HG03095 (cell line): Measurements from ENCODE around the gene SYCE3.
"Not testable (repeated sequence)": the region's sequence is repeated elsewhere in the genome, so short reads cannot be mapped to it uniquely, and the experiment has no call there.

Experiments used
- ATAC-seq: cut with Tn5 transposase; IDR thresholded peaks from one replicate; pipeline ENCODE4 v1.9.1; 2021; ENCODE audit warnings: moderate library complexity; ENCODE audit not compliant: unreplicated experiment

SYCE3 gene

GRCh38 chr22:50551160-50551752 lies 11.5 kb downstream of the SYCE3 start:
- ATAC-seq: no peak

- no peak for ATAC-seq
Observed at GRCh38 chr22:50550395-50550794, 12.3 kb downstream of the SYCE3 start.

- no peak for ATAC-seq
Observed at GRCh38 chr22:50548921-50549790, 13.6 kb downstream of the SYCE3 start.

- ATAC-seq: no peak
Observed at GRCh38 chr22:50548040-50548920, 14.4 kb downstream of the SYCE3 start.

- no peak for ATAC-seq
Observed at GRCh38 chr22:50547263-50547985, 15.3 kb downstream of the SYCE3 start.

GRCh38 chr22:50546326-50547262 lies 16.1 kb downstream of the SYCE3 start:
- no peak for ATAC-seq

- no peak for ATAC-seq
Observed at GRCh38 chr22:50545522-50546325, 17.0 kb downstream of the SYCE3 start, which contains the start of gene KLHDC7B. KLHDC7B (plus strand) TSS chr22:50545899; CDS start chr22:50546244, 345 bp downstream.

- ATAC-seq: no peak
Observed at GRCh38 chr22:50544746-50545253, 17.9 kb downstream of the SYCE3 start.

- no peak for ATAC-seq
Observed at GRCh38 chr22:50544078-50544745, 18.5 kb downstream of the SYCE3 start.

GRCh38 chr22:50542416-50542927 lies 20.2 kb downstream of the SYCE3 start:
- ATAC-seq: no peak

- ATAC-seq: not testable (repeated sequence)
Observed at GRCh38 chr22:50541667-50542026, 21.1 kb downstream of the SYCE3 start.

- no peak for ATAC-seq
Observed at GRCh38 chr22:50540381-50540780, 22.3 kb downstream of the SYCE3 start.

GRCh38 chr22:50537765-50538164 lies 25.0 kb downstream of the SYCE3 start:
- ATAC-seq: no peak

- ATAC-seq: no peak
Observed at GRCh38 chr22:50536226-50536625, 26.5 kb downstream of the SYCE3 start.

- no peak for ATAC-seq
Observed at GRCh38 chr22:50535113-50535512, 27.6 kb downstream of the SYCE3 start.

- not testable (repeated sequence) for ATAC-seq
Observed at GRCh38 chr22:50533856-50534711, 28.6 kb downstream of the SYCE3 start.
